K562 (cell line): ENCODE results near the gene FPR1. TPM values are rescaled to one million over a fixed set of nuclear protein-coding genes. Genes with fewer than 3 reads are reported as not detected.

Experiments used
- CREM ChIP-seq: IDR thresholded peaks from 2 replicates; pipeline ENCODE4 v1.6.1; 2014; ENCODE audit warnings: antibody characterized with exemption, low read depth
- DPF2 ChIP-seq: fragments of 450-650 bp; IDR thresholded peaks from 2 replicates; pipeline ENCODE4 v1.6.1; 2016
- ELF1 ChIP-seq: fragments of 200-800 bp; sonication (Bioruptor generic); IDR thresholded peaks from 2 replicates; pipeline ENCODE4 v1.6.1; 2016; ENCODE audit warnings: missing genetic modification characterization, missing compliant biosample characterization
- EWSR1 ChIP-seq: fragments of 450-650 bp; IDR thresholded peaks from 2 replicates; pipeline ENCODE4 v1.6.1; 2018; ENCODE audit warnings: borderline replicate concordance, mild to moderate bottlenecking, low read depth, moderate library complexity; ENCODE audit not compliant: partially characterized antibody
- FOXP1 ChIP-seq: sonication (generic); formaldehyde crosslinking; IDR thresholded peaks from 2 replicates; pipeline ENCODE4 v1.8.0; 2022; ENCODE audit warnings: mild to moderate bottlenecking, missing genetic modification reagents
- KHSRP ChIP-seq: fragments of 450-650 bp; IDR thresholded peaks from 2 replicates; pipeline ENCODE4 v1.6.1; 2017
- MCM2 ChIP-seq: fragments of 450-650 bp; IDR thresholded peaks from 2 replicates; pipeline ENCODE4 v1.6.1; 2017; ENCODE audit warnings: low read depth, mild to moderate bottlenecking
- MEF2D ChIP-seq: conservative IDR thresholded peaks from 2 replicates; pipeline ENCODE4 v1.6.1; 2016; ENCODE audit warnings: low read depth, missing genetic modification characterization, missing compliant biosample characterization
- NR2C2 ChIP-seq, 2 experiments: fragments of 200-800 bp in 1 of 2; sonication (Bioruptor generic) in 1 of 2; sonication (generic) in 1 of 2; formaldehyde crosslinking in 1 of 2; IDR thresholded peaks; 2 replicates each; pipeline versions ENCODE4 v1.6.1 to v1.8.0; 2016 to 2022; ENCODE audit warnings: mild to moderate bottlenecking in 1 of 2, missing compliant biosample characterization in 1 of 2, missing genetic modification characterization in 1 of 2, missing genetic modification reagents in 1 of 2
- PHF21A ChIP-seq: fragments of 450-650 bp; IDR thresholded peaks from 2 replicates; pipeline ENCODE4 v1.6.1; 2017; ENCODE audit warnings: low read depth, borderline replicate concordance
- RFX5 ChIP-seq: IDR thresholded peaks from 2 replicates; pipeline ENCODE4 v1.6.1; 2011; ENCODE audit warnings: low read depth, mild to moderate bottlenecking, improper control_type of control experiment, low read length
- TOE1 ChIP-seq, 2 experiments: fragments of 450-650 bp in 1 of 2; sonication (generic) in 1 of 2; formaldehyde crosslinking in 1 of 2; IDR thresholded peaks; 2 replicates each; pipeline versions ENCODE4 v1.7.1 to v1.8.0; 2016 to 2022; ENCODE audit warnings: borderline replicate concordance in 2 of 2, mild to moderate bottlenecking in 2 of 2, antibody characterized with exemption in 1 of 2, inconsistent platforms in 1 of 2, low read depth in 1 of 2, missing genetic modification reagents in 1 of 2, moderate library complexity in 1 of 2
- ZNF239 ChIP-seq: fragments of 250-450 bp; sonication (Bioruptor Pico); IDR thresholded peaks from 2 replicates; pipeline ENCODE4 v1.4.0; 2020; ENCODE audit warnings: mild to moderate bottlenecking
- ZNF263 ChIP-seq: sonication (generic); formaldehyde crosslinking; IDR thresholded peaks from 2 replicates; pipeline ENCODE4 v1.8.0; 2022; ENCODE audit warnings: mild to moderate bottlenecking, missing genetic modification reagents, borderline replicate concordance
- ZNF311 ChIP-seq: fragments of 250-450 bp; sonication (Bioruptor Pico); IDR thresholded peaks from 2 replicates; pipeline ENCODE4 v1.4.0; 2020; ENCODE audit warnings: mild to moderate bottlenecking, moderate library complexity
- ZNF507 ChIP-seq: conservative IDR thresholded peaks from 2 replicates; pipeline ENCODE4 v1.6.1; 2017; ENCODE audit warnings: missing genetic modification characterization, missing compliant biosample characterization
- polyA plus RNA-seq, 8 experiments: library from polyadenylated mRNA; depleted of rRNA in 4 of 8; stranded (reverse) in 5 of 8; unstranded in 3 of 8; fragments of >200 nt; fragmentation: Nextera tagmentation in 2 of 8; fragmentation: Illumina TruSeq in 1 of 8; extraction: Ambion mirVana in 2 of 8; extraction: Trizol in 1 of 8; gene quantifications; 2 replicates each; pipeline versions ENCODE4 v1.2.1 to v1.2.3, GENCODE V29; 2011 to 2014; ENCODE audit warnings: inconsistent platforms in 1 of 8, missing spikeins in 1 of 8
- total RNA-seq, 7 experiments: library from RNA; depleted of rRNA in 6 of 7; stranded (reverse); fragments of >200 nt in 6 of 7; fragmentation: Illumina TruSeq in 2 of 7; extraction: Trizol in 2 of 7; gene quantifications; 2 replicates each; pipeline versions ENCODE4 v1.2.1 to v1.2.3, GENCODE V29; 2011 to 2021; ENCODE audit warnings: low replicate concordance in 1 of 7
- TF ChIP-seq, protein P1 (sequence below): IDR thresholded peaks from 2 replicates; pipeline ENCODE4 v1.6.1; 2011; ENCODE audit not compliant: insufficient read length; ENCODE audit errors: extremely low read depth
- TF ChIP-seq, protein P2 (sequence below): fragments of 450-650 bp; IDR thresholded peaks from 2 replicates; pipeline ENCODE4 v1.6.1; 2018; ENCODE audit not compliant: partially characterized antibody
- TF ChIP-seq, protein P3 (sequence below): sonication (generic); formaldehyde crosslinking; IDR thresholded peaks from 2 replicates; pipeline ENCODE4 v1.8.0; 2022; ENCODE audit warnings: mild to moderate bottlenecking, missing genetic modification reagents

Gene FPR1
- total and polyA plus RNA-seq, 9 of the 15 experiments (the other 6 are each of a cell fraction or from before 2014, with no cell fraction given), result 0.06 to 0.25 (median 0.14) TPM; not detected in 4

DNA sequence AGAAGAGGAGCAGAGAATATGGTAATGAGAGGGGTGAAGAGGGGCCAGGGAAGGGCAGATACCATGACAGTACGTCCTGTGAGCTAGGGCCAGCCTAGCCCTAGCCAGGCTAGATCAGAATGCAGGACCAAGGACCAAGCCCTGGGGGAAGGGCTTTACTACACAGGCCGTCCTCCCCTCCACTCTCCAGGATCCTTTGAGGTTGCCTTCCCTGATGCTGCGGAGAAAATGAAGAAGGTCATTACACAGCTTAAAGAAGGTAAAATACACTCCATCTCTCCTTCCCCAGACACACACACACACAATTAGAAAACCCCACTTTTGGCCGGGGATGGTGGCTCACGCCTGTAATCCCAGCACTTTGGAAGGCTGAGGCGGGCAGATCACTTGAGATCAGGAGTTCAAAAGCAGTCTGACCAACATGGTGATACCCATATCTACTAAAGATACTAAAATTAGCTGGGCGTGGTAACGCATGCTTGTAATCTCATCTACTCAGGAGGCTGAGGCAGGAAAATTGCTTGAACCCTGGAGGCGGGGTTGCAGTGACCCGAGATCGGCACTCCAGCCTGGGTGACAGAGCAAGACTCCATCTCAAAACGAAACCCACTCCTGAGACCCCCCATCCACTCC, 50.1 kb downstream of the FPR1 start (continued):
- TF ChIP-seq TOE1 (IDR thresholded peaks at IDR 0.05; ENCODE audit: borderline replicate concordance), result peak; percentile 60
- no peak for TF ChIP-seq TOE1 (CRISPR knock-in tag; IDR thresholded peaks at IDR 0.05; ENCODE audit: borderline replicate concordance, low read depth)
- TF ChIP-seq EWSR1, result no peak
- no peak for TF ChIP-seq RFX5
- TF ChIP-seq PHF21A, result no peak
- no peak for TF ChIP-seq ZNF239 (CRISPR knock-in tag)
- TF ChIP-seq CREM, result peak; percentile 40
- peak; percentile 67 for TF ChIP-seq ZNF263 (CRISPR knock-in tag)
- no peak for TF ChIP-seq ZNF507 (tag)
- TF ChIP-seq FOXP1 (CRISPR knock-in tag), result peak; percentile 19; the same call in 1 of the 2 replicates
- TF ChIP-seq DPF2, result peak; percentile 77
- TF ChIP-seq KHSRP, result no peak
- TF ChIP-seq, protein P1, sequence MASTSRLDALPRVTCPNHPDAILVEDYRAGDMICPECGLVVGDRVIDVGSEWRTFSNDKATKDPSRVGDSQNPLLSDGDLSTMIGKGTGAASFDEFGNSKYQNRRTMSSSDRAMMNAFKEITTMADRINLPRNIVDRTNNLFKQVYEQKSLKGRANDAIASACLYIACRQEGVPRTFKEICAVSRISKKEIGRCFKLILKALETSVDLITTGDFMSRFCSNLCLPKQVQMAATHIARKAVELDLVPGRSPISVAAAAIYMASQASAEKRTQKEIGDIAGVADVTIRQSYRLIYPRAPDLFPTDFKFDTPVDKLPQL, result no peak
- TF ChIP-seq NR2C2 (CRISPR knock-in tag; IDR thresholded peaks at IDR 0.05), result no peak
- TF ChIP-seq NR2C2 (tag; IDR thresholded peaks at IDR 0.05), result peak; percentile 74
- TF ChIP-seq MEF2D, result peak; percentile 64
- TF ChIP-seq ZNF311 (CRISPR knock-in tag), result no peak
- TF ChIP-seq, protein P2, sequence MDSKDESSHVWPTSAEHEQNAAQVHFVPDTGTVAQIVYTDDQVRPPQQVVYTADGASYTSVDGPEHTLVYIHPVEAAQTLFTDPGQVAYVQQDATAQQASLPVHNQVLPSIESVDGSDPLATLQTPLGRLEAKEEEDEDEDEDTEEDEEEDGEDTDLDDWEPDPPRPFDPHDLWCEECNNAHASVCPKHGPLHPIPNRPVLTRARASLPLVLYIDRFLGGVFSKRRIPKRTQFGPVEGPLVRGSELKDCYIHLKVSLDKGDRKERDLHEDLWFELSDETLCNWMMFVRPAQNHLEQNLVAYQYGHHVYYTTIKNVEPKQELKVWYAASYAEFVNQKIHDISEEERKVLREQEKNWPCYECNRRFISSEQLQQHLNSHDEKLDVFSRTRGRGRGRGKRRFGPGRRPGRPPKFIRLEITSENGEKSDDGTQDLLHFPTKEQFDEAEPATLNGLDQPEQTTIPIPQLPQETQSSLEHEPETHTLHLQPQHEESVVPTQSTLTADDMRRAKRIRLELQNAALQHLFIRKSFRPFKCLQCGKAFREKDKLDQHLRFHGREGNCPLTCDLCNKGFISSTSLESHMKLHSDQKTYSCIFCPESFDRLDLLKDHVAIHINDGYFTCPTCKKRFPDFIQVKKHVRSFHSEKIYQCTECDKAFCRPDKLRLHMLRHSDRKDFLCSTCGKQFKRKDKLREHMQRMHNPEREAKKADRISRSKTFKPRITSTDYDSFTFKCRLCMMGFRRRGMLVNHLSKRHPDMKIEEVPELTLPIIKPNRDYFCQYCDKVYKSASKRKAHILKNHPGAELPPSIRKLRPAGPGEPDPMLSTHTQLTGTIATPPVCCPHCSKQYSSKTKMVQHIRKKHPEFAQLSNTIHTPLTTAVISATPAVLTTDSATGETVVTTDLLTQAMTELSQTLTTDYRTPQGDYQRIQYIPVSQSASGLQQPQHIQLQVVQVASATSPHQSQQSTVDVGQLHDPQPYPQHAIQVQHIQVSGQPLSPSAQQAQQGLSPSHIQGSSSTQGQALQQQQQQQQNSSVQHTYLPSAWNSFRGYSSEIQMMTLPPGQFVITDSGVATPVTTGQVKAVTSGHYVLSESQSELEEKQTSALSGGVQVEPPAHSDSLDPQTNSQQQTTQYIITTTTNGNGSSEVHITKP, result peak; percentile 60
- TF ChIP-seq, protein P3, sequence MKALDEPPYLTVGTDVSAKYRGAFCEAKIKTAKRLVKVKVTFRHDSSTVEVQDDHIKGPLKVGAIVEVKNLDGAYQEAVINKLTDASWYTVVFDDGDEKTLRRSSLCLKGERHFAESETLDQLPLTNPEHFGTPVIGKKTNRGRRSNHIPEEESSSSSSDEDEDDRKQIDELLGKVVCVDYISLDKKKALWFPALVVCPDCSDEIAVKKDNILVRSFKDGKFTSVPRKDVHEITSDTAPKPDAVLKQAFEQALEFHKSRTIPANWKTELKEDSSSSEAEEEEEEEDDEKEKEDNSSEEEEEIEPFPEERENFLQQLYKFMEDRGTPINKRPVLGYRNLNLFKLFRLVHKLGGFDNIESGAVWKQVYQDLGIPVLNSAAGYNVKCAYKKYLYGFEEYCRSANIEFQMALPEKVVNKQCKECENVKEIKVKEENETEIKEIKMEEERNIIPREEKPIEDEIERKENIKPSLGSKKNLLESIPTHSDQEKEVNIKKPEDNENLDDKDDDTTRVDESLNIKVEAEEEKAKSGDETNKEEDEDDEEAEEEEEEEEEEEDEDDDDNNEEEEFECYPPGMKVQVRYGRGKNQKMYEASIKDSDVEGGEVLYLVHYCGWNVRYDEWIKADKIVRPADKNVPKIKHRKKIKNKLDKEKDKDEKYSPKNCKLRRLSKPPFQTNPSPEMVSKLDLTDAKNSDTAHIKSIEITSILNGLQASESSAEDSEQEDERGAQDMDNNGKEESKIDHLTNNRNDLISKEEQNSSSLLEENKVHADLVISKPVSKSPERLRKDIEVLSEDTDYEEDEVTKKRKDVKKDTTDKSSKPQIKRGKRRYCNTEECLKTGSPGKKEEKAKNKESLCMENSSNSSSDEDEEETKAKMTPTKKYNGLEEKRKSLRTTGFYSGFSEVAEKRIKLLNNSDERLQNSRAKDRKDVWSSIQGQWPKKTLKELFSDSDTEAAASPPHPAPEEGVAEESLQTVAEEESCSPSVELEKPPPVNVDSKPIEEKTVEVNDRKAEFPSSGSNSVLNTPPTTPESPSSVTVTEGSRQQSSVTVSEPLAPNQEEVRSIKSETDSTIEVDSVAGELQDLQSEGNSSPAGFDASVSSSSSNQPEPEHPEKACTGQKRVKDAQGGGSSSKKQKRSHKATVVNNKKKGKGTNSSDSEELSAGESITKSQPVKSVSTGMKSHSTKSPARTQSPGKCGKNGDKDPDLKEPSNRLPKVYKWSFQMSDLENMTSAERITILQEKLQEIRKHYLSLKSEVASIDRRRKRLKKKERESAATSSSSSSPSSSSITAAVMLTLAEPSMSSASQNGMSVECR (CRISPR knock-in tag), result peak; percentile 4; the same call in 1 of the 2 replicates
- TF ChIP-seq ELF1 (tag), result no peak
- TF ChIP-seq MCM2, result no peak
